Stimulated activated CD8-positive, alpha-beta memory T cell treated with anti-CD3 and anti-CD28 coated beads, Interleukin-12 subunit alpha, Interleukin-12 subunit beta, amount 100 ng/mL, for 1 hour (primary cell): ENCODE measurements around the gene RALGDS.

Experiments
- DNase-seq: peaks from one replicate; pipeline ENCODE4 v3.0.0-alpha.2; 2020; ENCODE audit warnings: low read depth

Gene RALGDS

GRCh38 chr9:133134388-133135145 lies 13.5 kb upstream of the RALGDS start:
- DNase-seq = no peak

- peak; percentile 86 for DNase-seq
Measured at GRCh38 chr9:133133681-133134387, 12.8 kb upstream of the RALGDS start.

GRCh38 chr9:133132174-133132573 lies 11.1 kb upstream of the RALGDS start:
- DNase-seq = no peak

- no peak for DNase-seq
Measured at GRCh38 chr9:133131506-133131905, 10.5 kb upstream of the RALGDS start.

- DNase-seq = peak; percentile 48
Measured at GRCh38 chr9:133130685-133131244, 9.7 kb upstream of the RALGDS start.

GRCh38 chr9:133129001-133129795 lies 8.2 kb upstream of the RALGDS start:
- no peak for DNase-seq

- no peak for DNase-seq
Measured at GRCh38 chr9:133128152-133128551, 7.1 kb upstream of the RALGDS start.

- DNase-seq = no peak
Measured at GRCh38 chr9:133127340-133127981, 6.4 kb upstream of the RALGDS start.

GRCh38 chr9:133126697-133127339 lies 5.8 kb upstream of the RALGDS start:
- no peak for DNase-seq

- no peak for DNase-seq
Measured at GRCh38 chr9:133125941-133126696, 5.1 kb upstream of the RALGDS start.

- DNase-seq = no peak
Measured at GRCh38 chr9:133124907-133125275, 3.9 kb upstream of the RALGDS start.

GRCh38 chr9:133124123-133124906 lies 3.3 kb upstream of the RALGDS start:
- no peak for DNase-seq

GRCh38 chr9:133122935-133123611 lies 2.0 kb upstream of the RALGDS start:
- DNase-seq = no peak

GRCh38 chr9:133122605-133122934 lies 1.5 kb upstream of the RALGDS start:
- no peak for DNase-seq

- DNase-seq = no peak
Measured at GRCh38 chr9:133121915-133122550, 993 bp upstream of the RALGDS start.

GRCh38 chr9:133120501-133121197 lies 391 bp downstream of the RALGDS start:
- DNase-seq = no peak

- DNase-seq = no peak
Measured at GRCh38 chr9:133119846-133120500, 1.1 kb downstream of the RALGDS start.
